Right ventricle myocardium superior (tissue), 1 donor: Measurements from ENCODE around the gene ZBTB20. TPM values are rescaled to one million over a fixed set of nuclear protein-coding genes. Genes with fewer than 3 reads are reported as not detected.
"Not testable (repeated sequence)": the region's sequence is repeated elsewhere in the genome, so short reads cannot be mapped to it uniquely, and the experiment has no call there.

Source experiments
- ATAC-seq: fragments of 200-7000 bp; cut with Tn5 transposase; one replicate; pipeline ENCODE4 v1.9.1; 2020; ENCODE audit warnings: mild to moderate bottlenecking; ENCODE audit not compliant: poor library complexity
- DNase-seq: peaks from one replicate; pipeline ENCODE4 v3.0.0-alpha.2; 2020
- intact Hi-C: fragments of 100-400 bp; cut with DNase I; formaldehyde crosslinking; loops from one replicate; pipeline ENCODE4 v1.11.2; 2022
- total RNA-seq: library from RNA; stranded (reverse); fragmentation: NEBNext Ultra II Directional; extraction: Animal tissue kit (Norgen Biotek cat#: 25700); gene quantifications from one replicate; pipeline ENCODE4 v1.2.1, GENCODE V29; 2021
- donor health status: DM: no; HTN: yes; CAD: no; lungs with severe emphysema.

ZBTB20 gene
- total RNA-seq, 1 donor from 2014 or later: 53.4 TPM

DNA sequence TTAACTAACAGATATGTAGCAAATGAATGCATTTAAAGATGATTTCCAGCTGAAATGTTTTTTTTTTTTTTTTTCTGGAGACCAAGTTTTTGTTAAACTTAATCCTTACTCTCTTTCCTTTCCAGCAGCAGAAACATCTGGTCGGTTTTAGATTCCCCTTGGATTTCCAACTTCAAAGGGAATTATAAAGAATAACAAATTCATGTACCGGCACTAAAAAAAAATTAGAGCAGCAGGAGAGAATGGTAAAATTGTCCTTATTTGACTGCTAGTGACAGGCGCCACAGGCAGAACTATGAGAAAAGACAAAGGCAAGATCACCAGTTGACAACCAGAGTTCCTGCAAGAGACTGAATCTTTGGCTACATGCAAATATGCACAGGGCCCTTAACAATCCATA lies 459.9 kb downstream of the ZBTB20 start:
- intact Hi-C loops: no loop called here
- DNase-seq (no peak), ATAC-seq (peak; percentile 23)

DNA sequence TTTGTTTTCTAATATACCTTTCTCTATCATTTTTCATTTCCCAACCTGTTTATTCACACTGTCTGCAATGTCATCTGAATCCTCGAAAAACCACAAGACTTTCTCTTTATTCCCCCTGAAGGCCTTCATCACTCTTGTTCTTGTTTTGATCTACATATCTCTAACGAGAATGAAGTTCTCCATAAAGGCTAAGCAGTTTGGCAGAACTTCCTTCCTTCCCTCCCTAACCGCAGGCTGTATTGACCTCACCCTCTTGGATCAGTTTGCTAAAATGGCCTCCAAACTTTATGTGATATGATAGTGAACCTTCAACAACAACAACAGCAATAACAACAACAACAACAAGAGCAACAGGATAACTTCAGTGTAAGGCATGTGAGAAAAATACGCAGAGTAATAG lies 460.5 kb downstream of the ZBTB20 start:
- DNase-seq (no peak), ATAC-seq (peak; percentile 72)
- intact Hi-C loops: no loop called here

DNA sequence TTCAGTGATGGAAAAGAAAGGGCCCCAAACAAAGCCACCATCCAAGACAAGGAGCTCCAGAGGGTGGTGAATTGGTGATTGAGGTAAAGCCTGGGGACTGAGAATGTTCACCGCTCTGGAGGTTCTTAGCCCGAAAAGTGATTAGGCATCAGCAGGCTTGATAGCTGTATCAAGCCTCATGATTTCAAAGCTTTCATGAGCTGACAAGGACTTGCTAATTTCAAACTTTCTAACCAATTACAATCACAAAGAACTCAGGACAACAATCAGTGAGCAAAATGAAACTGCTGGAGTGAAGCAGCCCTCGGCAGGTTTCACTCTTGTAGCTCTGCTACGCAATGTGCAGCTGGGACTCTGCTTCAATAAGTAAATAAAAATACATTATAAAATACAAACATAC lies 461.9 kb downstream of the ZBTB20 start:
- ATAC-seq (no peak), DNase-seq (no peak)
- intact Hi-C loops: no loop called here

DNA sequence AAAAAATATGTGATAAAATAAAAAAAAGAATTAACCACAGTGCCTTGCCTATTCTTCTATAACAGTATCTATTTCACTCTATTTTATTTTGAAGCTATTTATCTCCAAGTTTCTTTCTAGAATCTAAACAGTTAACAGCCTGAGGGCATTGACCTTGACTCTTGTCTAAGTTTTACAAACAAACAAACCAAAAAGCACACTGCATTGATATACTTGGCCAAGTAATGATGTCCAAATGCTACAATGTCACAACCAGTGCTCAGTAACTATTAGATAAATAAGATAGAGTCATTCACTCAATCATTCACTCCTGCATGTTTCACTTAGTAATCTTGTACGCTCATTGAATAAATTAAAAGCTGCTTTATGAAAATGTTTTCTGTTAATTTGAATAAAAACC lies 466.8 kb downstream of the ZBTB20 start:
- no peak for ATAC-seq
- intact Hi-C loops: no loop called here
- DNase-seq: no peak

DNA sequence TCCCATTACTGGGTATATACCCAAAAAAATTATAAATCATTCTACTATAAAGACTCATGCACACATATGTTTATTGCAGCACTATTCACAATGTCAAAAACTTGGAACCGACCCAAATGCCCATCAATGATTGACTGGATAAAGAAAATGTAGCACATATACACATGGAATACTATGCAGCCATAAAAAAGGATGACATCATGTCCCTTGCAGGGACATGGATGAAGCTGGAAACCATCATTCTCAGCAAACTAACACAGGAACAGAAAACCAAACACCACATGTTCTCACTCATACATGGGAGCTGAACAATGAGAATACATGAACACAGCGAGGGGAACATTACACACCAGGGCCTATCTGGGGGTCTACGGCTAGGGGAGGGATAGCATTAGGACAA lies 467.3 kb downstream of the ZBTB20 start:
- intact Hi-C loops, ATAC-seq, DNase-seq: not testable (repeated sequence)

DNA sequence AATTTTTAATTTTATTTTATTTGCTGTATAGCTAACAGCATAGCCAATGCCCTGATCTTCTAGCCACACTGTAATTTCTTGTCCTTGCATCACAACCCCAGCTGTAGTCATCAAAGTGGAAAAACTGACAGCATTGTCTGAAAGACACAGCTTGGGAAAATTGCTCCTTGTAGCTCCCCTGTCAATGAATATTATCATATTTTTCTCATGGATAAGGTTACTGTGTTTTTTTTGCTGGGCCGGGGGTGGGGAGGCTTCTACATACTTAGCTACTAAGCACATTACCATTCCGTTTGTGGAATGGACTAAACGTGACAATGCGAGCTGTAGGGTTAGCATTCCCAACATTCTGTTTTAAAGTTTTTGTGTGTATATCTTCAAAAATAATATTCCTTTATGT lies 472.0 kb downstream of the ZBTB20 start:
- intact Hi-C loops: no loop called here
- ATAC-seq: no peak
- no peak for DNase-seq

DNA sequence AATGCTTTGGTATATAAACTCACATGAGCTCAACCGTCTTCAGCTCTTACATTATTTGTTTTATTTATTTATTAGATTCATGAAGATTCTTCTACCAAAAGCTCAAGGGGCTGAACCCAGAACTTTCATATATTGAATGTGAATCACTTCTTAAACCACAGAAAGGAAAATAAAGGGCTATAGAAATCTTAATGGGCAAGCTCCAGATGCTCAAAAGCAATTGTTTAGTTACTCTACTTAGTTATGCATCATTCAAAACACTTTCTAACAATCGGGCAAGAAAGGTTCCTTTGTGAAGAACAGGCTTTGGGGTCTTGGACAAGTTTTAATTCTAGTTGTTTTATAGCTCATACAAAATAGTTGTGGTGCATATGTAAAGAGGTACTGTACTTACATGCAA lies 473.1 kb downstream of the ZBTB20 start:
- intact Hi-C loops: no loop called here
- ATAC-seq: no peak
- DNase-seq: no peak

DNA sequence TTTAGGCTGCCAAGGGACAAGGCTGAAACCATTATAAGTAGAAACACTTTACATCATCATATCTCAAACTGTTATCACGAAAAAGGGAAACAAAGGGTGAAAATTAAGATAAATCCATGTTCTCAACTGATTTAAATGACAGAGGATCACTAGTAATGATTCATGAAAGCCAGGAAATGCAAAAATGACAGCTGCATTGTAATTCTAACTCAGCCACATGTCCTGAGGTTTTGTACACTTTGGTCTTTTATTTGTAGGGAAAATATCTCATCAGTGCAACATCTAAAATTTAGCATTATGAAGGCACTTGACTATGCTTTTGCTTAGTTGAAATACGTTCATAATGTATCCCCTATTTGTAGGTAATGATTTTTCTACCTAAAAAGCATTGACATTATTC lies 473.6 kb downstream of the ZBTB20 start:
- intact Hi-C loops: no loop called here
- ATAC-seq (no peak), DNase-seq (no peak)

DNA sequence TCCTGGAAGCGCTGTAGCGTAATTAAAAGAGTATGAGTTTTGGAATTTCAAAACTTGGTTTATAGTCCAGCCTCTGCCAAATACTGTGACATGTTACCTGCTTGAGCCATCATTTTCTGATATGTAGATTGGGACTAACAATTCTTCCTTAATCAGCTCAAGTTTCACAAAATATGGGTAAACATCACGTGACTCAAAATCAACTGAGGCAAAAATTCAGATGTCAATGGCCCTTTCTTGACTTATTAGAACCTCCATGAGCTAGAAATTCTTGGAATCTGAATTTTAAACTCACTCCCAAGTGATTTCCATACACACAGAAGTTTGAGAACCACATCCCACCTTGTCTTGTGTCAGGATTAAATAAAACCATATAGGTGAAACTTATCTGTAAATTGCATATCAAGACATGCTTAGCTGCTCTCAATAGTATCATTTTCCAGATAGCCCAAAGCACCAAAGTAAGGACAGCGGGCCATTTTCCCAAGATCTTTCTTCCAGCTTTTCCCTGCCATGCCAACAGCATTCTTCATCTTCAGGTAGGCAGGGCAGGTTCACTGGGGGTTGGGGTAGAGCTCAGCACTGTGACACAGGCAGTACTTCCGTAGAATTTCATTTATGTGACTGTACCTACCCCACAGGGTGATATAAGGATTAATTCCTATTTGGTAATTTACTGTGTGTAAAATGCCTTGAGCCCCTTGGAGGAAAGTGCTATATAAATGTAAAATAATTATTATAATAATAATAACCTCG lies 474.2 kb downstream of the ZBTB20 start:
- ATAC-seq (no peak), DNase-seq (no peak)
- intact Hi-C loops: no loop called here

DNA sequence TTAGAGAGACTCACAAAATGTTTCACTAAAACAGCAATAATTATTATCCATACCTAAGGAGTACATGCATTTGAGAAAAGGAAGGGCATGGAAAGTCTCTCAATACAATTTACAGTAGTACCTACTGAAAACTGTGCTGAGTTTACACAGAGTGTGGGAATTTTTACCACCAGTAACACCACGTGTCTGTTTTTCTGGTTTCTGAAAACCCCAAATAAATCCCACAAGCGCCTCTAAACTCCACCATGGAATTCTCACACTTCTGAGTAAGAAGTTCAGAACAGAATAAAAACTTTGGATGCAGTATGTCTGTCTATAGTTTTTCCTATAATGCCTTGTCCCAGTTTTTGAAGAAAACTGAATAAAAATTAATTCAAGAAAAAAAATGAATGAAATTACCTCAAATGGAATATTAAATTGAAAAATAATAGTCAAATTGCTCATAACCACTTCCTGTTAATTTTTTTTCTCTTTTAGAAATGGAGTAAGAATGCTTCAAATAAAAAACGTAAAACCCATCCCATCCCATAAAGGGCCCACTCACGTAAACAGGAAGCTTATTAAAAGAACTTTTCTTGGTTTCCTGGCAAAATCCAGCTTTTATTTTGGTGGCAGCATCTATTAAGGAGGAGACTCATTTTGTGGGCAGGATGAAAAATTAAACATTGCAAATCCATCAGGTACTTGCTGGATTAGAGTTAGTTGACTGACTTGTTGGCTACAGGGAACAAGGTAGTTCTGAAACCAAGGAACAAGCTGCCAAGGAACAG lies 475.2 kb downstream of the ZBTB20 start:
- DNase-seq: no peak
- intact Hi-C loops: no loop called here
- ATAC-seq: no peak

DNA sequence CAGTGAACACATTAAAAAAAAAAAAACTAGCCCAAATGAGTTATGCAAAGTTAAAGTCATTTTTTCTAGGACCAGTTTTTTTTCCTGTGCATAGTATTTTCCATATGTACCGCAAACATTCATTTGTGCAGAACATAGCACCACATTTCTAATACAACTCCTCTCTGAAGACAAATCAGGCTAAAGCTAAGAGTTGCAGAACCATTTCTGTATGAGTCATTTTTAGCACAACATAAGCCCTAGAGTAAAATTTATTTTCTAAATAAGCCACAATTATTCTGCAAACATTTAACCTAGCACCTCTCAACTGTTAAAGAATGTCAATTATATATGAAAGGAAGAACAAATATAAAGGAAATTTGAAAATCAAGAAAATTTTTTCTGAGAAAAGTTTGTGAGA lies 477.5 kb downstream of the ZBTB20 start:
- DNase-seq: no peak
- intact Hi-C loops: no loop called here

DNA sequence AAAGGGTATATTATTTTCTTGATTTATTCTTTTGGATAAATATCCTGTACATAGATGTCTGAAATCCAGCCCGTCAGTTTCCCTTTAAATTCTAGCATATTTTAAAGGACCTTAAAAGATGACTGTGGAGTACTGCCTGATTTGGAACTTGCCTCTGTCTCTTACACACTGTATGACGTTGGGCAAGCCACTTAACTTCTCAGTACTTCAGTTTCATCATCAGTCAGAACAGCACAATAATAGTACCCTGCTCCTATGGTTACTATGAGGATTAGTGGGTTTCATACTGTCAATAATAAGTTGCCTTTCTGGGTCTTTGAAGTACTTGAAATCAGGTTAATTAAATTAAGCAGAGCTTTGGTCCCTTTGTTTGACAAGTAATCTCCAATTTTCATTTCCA lies 479.0 kb downstream of the ZBTB20 start:
- DNase-seq (no peak), ATAC-seq (peak; percentile 88)
- intact Hi-C loops: no loop called here

More for the DNA sequence above, 477.5 kb downstream of the ZBTB20 start:
- no peak for ATAC-seq

DNA sequence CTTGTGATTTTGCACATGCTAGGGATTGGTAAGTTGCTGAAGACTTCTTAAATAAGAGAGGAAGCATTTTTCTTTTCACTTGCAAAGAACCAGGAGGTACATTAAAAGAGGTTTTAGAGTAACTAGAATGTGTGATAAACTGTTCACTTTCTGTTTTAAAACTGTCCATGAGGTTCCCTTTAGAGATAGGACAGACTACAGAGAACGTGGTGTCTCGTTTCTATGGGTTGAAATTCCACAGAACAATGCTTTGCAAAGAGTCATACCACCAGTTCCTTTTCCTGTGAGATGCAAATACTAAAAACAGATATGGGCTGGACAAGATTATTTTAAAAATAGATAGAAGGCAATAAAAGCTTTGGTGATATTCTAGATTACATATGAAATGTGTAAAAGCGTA lies 480.5 kb downstream of the ZBTB20 start:
- DNase-seq: no peak
- intact Hi-C loops: no loop called here
- no peak for ATAC-seq

DNA sequence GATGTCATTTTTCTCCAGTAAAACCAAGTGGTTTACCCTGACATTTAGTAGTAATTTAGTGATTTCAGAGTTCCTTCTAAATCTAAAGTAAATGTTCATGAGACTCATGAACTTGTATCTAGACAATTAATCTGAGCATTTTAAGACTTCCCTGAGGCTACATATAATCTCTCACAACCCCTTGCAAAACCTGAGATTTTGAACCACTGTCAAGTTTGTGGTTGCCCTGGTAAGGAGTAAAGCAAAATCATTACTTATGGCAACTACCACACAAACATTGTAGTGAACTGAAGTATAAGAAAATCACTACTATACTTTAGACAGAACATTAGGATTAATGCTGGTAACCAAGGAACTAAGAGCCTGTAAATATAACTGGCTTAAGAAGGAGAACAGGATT lies 483.1 kb downstream of the ZBTB20 start:
- no peak for DNase-seq
- no peak for ATAC-seq
- intact Hi-C loops: no loop called here

DNA sequence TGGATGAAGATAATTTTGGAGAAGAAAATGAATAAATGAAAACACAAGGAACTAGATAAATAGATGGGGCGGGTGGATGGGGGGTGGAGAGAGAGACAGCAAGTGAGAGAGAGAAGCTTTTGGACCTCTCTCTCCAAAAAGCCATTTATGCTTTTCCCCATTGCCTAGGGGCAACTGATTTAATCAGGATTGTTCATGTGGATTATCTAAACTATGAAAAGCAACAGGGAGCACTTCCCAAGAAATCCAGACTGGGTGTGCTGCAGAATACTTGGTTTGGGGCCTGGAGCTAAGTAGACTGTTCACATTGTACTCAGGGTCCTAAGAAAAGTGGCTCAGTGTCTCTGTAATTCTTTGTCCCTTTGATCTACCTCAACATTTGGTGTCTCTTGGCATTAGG lies 486.3 kb downstream of the ZBTB20 start:
- intact Hi-C loops: no loop called here
- DNase-seq: no peak
- ATAC-seq: no peak

DNA sequence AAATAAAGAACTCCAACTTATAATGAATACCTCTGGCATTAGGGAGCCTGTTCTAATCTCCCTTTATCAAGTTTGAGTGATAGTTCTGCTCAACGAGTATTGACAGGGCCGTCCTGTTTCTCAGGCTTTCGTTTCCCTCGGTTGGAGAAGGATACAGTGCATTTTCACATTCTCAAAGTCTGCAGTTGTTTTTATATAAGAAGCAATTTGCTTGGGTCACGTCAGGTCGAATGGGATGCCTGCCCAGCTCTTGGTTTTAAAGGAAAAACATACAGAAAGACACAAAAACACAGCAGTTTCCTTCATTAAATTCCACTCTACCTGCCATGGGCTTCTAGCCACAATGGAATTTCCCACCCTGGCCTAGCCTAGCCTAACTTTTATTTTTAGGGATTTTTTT lies 487.0 kb downstream of the ZBTB20 start:
- DNase-seq: peak; percentile 44
- intact Hi-C loops: no loop called here
- ATAC-seq: peak; percentile 66

DNA sequence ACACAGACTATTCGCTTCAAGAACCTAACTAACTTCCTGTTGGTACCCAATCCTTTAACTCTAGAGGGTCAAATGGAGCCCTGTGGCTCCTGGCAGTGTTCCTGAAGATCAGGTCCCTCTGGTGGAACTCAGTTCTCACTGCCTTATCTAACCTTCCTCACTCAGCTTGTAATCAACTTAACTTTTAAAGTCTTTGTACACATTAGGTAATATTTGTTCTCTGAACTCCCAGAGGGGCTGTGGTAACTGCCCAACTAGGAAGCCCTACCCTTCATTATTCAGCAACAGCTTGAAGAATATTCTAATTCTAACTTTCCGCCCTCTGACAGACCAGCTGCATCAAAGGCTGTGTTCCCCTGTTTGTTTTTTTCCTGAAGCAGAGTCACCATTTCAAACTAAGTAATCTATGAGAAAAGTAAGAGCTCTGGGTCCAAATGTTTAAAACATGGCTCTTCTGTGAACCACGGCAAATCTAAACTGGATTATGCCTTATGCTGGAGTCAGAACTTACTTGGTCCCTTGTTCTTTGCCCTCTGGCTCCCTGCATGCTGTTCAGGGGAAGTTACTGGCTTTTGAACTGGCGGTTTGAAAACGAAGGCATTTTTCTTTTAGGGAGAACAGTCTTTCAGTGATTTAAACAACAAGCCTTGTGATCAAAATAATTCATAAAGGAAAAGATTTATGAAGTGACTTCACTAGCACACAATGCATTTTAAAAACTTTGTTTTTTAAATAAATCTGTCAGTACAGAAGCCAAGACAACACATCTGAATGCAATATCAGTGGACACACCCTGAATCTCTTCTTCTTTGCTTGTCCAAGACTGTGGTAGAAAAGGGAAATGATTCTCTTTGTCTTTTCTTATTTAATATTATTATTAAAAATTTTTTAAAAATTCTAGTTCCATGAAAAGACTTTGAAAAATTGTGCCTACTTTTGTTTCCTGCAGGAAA lies 487.7 kb downstream of the ZBTB20 start:
- intact Hi-C loops: no loop called here
- DNase-seq (peak; percentile 26), ATAC-seq (peak; percentile 79)

DNA sequence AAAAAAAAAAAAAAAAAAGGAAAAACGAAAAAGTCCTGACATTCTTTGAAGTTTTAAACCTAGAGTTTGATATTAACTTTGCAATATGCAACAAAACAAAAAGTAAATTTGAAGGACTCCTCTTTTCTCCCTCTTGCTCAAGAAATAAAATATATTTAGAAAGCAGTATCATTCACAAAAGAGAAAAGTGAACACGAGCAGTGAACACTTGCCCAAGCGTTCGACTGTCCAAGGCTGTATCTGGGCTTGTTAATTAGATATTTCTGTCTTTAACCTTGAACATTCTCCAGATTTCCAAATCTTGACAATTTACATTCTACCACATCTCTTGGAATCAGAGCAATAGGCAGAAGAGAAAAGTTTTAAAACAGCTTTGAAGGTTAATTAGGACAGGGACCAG lies 495.5 kb downstream of the ZBTB20 start:
- intact Hi-C loops: no loop called here
- ATAC-seq (peak; percentile 48), DNase-seq (no peak)

DNA sequence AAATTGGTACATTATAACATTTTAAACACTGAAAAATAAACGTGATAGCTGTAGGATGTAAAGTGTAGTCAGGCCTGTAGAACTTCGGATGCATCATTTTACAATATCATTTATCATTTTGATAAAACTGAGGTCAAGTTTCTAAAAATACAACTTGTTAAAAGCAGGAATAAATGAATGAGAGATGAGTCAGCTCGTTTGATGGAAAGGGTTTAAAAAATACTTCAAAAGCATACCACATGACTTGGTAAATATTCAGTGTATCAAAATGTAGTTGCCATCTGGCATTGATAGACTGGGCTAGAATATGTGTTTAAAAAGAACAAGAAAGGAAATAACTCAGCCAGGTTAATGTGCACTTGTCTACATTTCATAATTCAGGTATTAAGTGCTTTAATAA lies 496.3 kb downstream of the ZBTB20 start:
- intact Hi-C loops: no loop called here
- ATAC-seq: peak; percentile 36

More for the DNA sequence above, 496.3 kb downstream of the ZBTB20 start:
- DNase-seq: no peak
